ENCODE measurements around the gene SSTR1. TPM values are rescaled to one million over a fixed set of nuclear protein-coding genes. Genes with fewer than 3 reads are reported as not detected.

Gene SSTR1
- total RNA-seq, 2 donors from 2014 or later: not detected

DNA sequence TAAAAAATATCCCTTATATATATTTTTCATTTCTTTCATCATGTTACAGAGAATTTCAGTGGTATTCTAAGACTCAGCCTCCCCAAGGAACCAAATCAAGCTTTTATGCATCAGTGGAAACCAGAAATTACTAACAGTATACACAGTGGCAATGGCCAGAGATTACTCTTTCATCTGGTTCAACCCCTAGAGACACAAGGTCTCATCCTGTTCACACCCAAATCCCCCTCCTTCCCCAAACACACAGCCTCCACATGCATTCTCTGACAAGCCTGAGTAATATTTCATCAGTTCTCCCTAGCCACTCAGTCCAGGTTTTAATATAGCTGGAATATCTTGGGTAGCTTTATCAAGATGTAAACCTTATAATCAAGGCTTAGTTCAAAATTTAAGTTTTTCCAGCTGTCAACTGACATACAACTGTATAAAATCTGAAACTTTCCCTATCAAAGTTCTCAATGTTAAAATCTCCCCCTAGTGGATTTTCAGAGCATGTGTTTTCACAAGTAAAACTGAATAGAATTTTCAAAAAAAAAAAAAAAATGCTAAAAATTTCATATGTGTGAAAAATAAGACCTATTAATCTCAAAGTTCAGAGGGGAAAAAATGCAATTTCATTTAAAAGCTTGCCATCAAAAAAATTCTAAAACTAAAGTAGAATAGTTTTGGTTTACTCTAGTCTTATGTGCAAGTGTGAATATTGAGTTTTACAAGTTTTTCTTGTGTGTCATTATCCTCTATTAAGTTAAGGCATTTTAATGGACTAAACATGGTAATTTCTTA, 10.5 kb upstream of the SSTR1 start:
- Mint-ChIP-seq H3K9me3 (peaks cover 4% of the 10 kb centered on the region), H3K4me3 (no peak overlapping the region), H3K4me1 (no peaks in the 10 kb centered on the region), H3K27ac (no peak overlapping the region), H3K27me3 (peaks cover under 1% of the 10 kb centered on the region), H3K36me3 (ENCODE audit: low read depth) (no peaks in the 10 kb centered on the region)
- no peak for ATAC-seq (replicated peaks)

DNA sequence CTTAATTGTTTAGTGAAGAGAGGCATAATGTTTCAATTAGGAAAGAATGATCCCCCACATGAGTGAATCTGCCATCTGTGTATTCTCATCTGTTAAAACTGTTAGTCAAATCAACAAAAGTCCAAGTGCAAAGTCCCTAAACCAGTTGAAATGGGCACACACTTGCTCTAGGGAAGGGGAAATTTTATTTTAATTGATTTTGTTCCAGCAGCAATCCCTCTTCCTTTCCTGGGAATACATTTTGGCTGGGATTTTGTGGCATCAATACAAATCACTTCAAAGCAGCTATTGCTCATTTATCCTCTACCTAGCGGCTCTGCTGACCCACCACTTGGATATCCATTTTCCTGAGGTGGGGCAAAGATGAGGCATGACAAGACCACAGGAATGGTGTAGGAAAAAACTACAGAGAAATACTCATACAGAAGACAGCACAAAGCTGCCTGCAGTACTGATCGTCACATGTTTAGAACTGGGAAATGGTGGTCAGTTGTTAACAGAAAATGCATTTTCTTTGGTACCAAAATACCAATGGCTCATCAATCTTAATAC, 9.8 kb upstream of the SSTR1 start:
- ATAC-seq (replicated peaks): no peak
- Mint-ChIP-seq H3K9me3 (peaks cover 4% of the 10 kb centered on the region), H3K27ac (no peak overlapping the region), H3K36me3 (ENCODE audit: low read depth) (no peaks in the 10 kb centered on the region), H3K27me3 (no peaks in the 10 kb centered on the region), H3K4me3 (no peak overlapping the region), H3K4me1 (no peaks in the 10 kb centered on the region)

DNA sequence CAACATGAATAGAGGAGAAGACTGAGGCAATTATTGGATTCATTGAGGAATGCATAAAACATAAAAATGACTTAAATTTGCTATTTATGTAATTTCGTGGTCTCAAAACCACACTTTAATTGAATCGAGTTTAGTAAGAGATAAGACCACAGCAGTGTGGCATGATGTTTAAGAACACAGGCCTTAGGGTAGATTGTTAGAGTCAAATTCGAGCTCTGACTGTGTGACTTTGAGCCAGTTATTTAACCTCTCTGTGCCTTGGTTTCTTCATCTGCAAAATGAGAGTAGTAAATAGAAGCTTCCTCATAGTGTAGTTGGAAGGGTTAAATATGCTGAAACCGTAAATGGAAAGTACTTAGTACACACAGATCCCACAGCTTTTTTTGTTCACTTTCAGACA, 9.3 kb upstream of the SSTR1 start:
- Mint-ChIP-seq H3K4me1 (no peaks in the 10 kb centered on the region), H3K9me3 (peaks cover 4% of the 10 kb centered on the region), H3K27ac (no peak overlapping the region), H3K36me3 (ENCODE audit: low read depth) (no peaks in the 10 kb centered on the region), H3K4me3 (no peak overlapping the region), H3K27me3 (no peaks in the 10 kb centered on the region)
- no peak for ATAC-seq (replicated peaks)

DNA sequence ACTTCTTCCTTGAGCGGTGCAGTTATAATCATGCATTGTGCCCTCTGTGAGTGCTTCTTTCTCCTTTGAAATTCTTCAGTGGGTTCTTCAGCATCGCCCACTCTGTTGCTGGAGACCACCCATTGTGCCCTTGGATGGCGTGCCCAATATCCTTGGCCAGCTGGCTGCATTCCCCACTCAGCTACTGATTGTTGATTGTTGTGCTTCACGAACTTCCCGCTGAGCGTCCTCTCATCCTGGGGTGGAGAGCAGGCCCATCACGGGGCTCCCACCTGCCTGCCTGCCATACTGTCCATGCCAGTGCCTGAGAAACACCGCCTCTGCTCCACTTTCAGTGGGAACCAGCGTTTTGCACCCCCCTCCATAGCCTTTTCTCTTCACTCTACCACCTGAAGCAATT, 8.6 kb upstream of the SSTR1 start:
- Mint-ChIP-seq H3K4me1 (no peaks in the 10 kb centered on the region), H3K9me3 (peaks cover 3% of the 10 kb centered on the region), H3K4me3 (no peak overlapping the region), H3K27me3 (no peaks in the 10 kb centered on the region), H3K27ac (no peak overlapping the region), H3K36me3 (ENCODE audit: low read depth) (no peaks in the 10 kb centered on the region)
- no peak for ATAC-seq (replicated peaks)

DNA sequence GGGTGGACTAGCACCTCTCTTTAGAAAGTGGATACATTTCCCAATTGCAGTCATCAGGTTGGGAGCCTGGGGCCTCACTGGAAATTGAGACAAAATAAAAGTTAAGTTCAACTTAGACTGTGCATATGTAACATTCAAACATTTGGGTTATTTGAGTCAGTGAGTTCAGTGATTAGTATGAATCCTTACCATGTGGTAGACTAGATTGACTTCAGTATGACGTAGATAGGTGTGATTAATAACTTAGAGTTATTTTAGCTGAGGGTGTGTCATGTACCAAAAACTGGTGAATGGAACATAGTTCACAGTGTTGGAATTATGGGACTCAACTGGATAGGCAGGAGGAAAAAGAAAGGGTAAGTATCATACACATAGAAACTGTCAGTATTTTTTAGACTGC, 8.0 kb upstream of the SSTR1 start:
- Mint-ChIP-seq H3K4me3 (no peak overlapping the region), H3K36me3 (ENCODE audit: low read depth) (no peaks in the 10 kb centered on the region), H3K27ac (no peak overlapping the region), H3K9me3 (no peaks in the 10 kb centered on the region), H3K27me3 (no peaks in the 10 kb centered on the region), H3K4me1 (no peaks in the 10 kb centered on the region)
- ATAC-seq (replicated peaks): peak; percentile 74

DNA sequence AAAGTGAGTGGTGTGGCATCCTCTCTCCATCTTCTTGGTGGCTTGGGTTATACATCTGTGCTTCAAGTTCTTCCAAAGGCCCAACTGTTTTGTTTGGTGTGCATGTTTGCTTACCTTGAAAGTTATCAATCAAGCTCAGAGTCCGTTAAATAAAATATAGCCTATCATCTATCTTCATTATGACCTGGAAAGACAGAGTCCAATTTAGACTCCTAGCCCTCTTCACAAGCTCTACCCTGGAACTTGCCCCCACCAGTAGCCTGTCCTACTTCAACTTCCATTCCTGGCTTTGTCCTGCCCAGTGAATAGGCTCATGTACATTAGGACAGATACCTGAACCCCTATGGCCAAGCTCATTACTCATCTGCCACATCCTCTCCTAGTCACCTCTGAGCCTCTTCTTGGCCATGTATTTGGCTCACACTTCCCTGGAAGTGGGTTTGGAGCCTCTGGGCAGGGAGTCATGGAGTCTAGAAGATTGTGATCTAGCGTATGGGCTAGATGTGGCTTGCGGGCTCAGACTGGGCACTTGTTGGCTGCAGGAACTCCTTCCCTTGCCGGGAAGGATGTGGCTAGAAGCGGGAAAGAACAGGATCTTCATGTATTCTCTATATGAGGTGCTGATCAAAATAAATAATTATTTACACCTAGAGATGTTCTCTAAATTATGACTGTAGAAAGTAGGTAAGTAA, 6.4 kb upstream of the SSTR1 start:
- H3K4me3 Mint-ChIP-seq: no peak overlapping the region
- no peak for ATAC-seq (replicated peaks)
- H3K36me3 Mint-ChIP-seq (ENCODE audit: low read depth): no peaks in the 10 kb centered on the region
- no peaks in the 10 kb centered on the region for H3K4me1 Mint-ChIP-seq
- H3K27me3 Mint-ChIP-seq: peaks cover 5% of the 10 kb centered on the region
- peaks cover 4% of the 10 kb centered on the region for H3K9me3 Mint-ChIP-seq
- H3K27ac Mint-ChIP-seq: no peak overlapping the region

DNA sequence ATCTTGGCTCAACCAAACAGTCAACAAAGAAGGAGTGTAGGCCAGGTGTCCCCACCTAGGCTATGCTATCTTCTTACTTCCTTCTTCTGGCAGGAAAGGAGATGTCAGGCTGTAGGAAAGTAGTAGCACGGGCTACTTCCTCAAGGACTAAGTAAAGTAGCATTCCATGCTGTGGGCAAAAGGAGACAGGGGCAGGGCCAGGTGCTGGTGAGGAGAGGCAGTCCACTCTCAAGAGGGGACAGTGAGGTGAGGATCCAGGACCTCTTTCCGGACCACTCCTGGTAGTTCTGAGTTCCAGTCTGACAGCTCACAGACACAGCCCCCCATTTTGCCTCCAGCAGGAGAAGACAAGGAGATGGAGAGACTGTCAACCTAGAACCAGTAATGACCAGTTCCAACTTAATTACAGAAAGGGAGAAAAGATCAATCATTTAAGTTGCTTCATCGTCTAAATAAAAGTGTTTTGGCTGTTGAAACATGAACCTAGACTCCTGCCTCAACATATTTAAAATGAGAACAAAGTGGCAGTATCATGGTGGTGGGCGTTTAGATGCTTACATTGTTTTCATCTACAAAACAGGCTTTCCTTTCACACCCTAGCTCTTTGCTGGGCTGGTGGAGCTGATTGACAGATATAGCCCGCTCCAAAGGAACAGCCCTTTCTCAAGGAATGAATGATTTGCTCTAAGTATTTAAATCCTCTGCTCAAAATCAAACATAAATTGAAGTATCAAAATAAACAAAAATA, 5.1 kb upstream of the SSTR1 start:
- H3K27me3 Mint-ChIP-seq: peaks cover 14% of the 10 kb centered on the region
- H3K9me3 Mint-ChIP-seq: peaks cover 4% of the 10 kb centered on the region
- no peaks in the 10 kb centered on the region for H3K4me1 Mint-ChIP-seq
- H3K27ac Mint-ChIP-seq: no peak overlapping the region
- no peak for ATAC-seq (replicated peaks)
- H3K4me3 Mint-ChIP-seq: no peak overlapping the region
- H3K36me3 Mint-ChIP-seq (ENCODE audit: low read depth): no peaks in the 10 kb centered on the region

DNA sequence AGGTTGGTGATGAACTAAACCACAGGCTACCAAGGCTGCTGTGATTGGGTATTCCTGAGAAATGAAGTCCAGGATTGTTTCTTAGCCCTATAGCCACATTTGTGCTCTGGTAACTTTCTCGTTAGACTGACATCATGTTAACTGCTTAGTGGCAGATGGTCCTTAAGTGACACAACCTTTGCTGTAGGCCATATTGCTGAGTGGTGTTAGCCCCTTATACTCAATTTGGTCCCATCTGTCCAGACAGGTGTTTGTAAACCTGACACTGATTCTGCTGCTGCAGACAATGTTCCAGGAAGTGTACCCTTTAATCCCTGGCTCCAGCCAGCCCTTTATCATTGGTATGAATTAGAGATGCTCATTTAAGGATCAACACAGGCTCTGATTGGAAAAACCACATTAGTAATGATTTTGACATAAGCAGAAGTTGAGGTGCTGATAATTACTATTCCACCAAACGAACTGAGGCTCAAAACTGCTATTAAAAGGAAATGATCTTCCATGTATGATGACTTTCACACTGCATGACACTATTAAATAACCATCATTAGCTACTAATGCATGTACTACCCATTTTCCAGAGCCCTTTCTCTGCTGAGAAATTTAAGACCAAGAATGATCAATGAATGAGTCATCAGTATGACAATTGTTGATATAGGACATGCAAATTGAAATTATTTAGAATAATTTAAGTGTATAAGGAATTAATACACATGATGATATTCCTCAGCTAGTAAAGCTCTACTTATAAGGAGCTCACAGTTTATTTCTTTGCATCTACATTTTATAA, 3.6 kb upstream of the SSTR1 start:
- Mint-ChIP-seq H3K9me3 (peaks cover 4% of the 10 kb centered on the region), H3K36me3 (ENCODE audit: low read depth) (peaks cover 5% of the 10 kb centered on the region), H3K27me3 (peaks cover 26% of the 10 kb centered on the region), H3K4me1 (peaks cover 6% of the 10 kb centered on the region), H3K4me3 (no peak overlapping the region), H3K27ac (no peak overlapping the region)
- ATAC-seq (replicated peaks): no peak

DNA sequence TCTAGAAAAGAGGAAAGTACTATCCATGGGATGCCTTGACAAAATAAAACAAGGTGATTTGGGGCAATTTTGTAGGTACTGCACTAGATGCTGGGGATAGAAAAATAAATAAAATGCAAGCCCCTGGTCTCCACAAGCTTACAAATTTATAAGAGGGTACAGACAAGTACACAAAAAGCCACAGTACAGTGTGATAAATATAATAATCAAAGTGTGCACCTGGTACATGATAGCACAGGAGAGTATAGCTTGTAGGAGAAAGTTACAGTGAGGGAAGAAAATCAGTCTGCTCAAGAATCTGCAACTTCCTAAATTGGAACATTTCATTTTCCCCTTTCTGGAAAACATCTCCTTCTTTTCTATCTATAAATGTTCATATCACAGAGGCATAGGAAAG, 3.0 kb upstream of the SSTR1 start:
- Mint-ChIP-seq H3K9me3 (peaks cover 4% of the 10 kb centered on the region), H3K4me3 (no peak overlapping the region), H3K27me3 (peaks cover 31% of the 10 kb centered on the region), H3K27ac (no peak overlapping the region), H3K4me1 (peaks cover 6% of the 10 kb centered on the region), H3K36me3 (ENCODE audit: low read depth) (peaks cover 5% of the 10 kb centered on the region)
- no peak for ATAC-seq (replicated peaks)

DNA sequence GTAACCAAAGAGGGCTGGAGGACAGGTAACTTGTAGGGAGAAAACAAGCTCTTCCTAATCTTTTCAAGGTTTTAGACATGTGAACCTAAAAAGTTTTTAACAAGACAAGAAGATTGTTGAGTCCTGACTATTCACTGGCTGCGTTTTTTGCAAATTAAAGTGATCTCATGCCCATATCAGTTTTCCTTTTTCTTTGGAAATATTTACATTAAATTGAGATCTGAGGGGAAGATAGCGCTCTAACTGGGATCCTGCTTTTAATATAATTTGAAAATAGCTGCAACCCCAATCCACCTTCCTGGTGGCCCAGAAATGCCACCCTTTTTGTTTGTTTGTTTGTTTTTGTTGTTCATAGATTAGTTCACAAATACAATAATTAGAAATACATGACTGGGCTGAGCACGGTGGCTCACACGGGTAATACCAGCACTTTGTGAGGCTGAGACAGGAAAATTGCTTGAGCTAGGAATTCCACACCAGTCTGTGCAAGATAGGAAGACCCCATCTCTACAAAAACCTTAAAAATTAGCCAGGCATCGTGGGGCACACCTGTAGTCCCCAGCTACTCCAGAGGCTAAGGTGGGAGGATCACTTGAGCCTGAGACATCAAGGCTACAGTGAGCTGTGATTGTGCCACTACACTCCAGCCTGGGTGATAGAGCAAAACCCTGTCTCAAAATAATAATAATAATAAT, 2.4 kb upstream of the SSTR1 start:
- Mint-ChIP-seq H3K27me3 (peaks cover 36% of the 10 kb centered on the region), H3K9me3 (peaks cover 4% of the 10 kb centered on the region), H3K36me3 (ENCODE audit: low read depth) (peaks cover 5% of the 10 kb centered on the region), H3K27ac (no peak overlapping the region), H3K4me1 (peaks cover 6% of the 10 kb centered on the region), H3K4me3 (no peak overlapping the region)
- no peak for ATAC-seq (replicated peaks)

DNA sequence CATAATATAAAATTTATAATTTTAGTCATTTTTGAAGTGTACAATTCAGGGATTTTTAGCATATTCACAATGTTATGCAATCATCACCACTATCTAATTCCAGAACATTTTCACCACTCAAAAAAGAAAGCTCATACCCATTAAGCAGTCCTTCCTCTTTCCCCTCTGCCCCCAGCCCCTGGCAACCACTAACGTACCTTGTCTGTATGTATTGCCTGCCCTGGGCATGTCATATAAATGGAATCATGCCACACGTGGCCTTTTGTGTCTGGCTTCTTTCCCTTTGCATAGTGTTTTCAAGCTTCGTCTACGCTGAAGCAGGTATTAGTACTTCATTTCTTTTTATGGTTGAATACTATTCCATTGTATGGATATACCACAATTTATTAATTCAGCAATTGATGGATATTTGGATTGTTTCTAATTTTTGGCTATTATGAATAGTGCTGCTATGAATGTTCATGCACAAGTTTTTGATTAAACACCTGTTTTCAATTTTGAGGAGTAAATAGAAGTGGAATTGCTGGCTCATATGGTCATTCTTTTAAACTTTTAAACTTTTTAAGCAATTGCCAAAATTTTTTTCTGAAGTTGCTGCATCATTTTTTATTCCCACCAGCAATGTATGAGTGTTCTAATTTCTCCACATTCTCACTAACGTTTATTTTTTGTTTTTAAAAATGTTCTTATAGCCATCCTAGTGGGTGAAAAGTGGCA, 1.6 kb upstream of the SSTR1 start:
- no peak overlapping the region for H3K4me3 Mint-ChIP-seq
- peaks cover 4% of the 10 kb centered on the region for H3K9me3 Mint-ChIP-seq
- no peak for ATAC-seq (replicated peaks)
- peaks cover 6% of the 10 kb centered on the region for H3K4me1 Mint-ChIP-seq
- H3K36me3 Mint-ChIP-seq (ENCODE audit: low read depth): peaks cover 5% of the 10 kb centered on the region
- H3K27ac Mint-ChIP-seq: no peak overlapping the region
- peaks cover 43% of the 10 kb centered on the region for H3K27me3 Mint-ChIP-seq

DNA sequence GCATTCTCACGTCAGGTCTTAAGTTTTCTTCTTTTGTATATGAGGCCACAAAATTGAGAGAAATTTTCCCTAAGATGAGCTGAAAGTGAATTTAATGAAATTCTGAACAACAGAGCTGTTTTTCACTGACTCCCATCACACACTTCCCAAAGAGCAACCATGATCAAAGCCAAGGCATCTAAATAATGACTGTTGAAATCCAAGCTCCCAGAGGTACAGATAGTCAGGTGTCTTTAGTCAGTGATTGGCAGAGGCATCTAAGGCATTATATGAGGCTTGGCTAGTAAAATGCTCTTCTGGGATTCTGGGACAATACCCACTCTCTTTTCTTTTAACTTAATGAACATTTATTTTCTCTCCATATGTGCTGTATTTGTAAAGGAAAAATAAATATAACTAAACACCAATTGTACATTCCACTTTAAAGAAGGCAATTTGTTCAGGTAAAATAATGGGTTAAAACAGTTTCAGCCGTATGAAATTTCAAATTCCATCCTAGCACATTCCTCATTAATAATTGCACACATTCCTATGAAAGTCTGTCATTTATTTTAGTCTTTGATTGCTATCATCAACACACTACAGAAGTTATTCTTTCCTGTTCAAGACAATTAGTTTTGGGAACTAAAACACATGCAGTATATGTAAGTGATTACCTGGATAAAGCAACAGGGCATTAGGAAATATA, 871 bp upstream of the SSTR1 start:
- no peak for ATAC-seq (replicated peaks)
- Mint-ChIP-seq H3K27me3 (peaks cover 46% of the 10 kb centered on the region), H3K36me3 (ENCODE audit: low read depth) (peaks cover 8% of the 10 kb centered on the region), H3K4me3 (no peak overlapping the region), H3K4me1 (peaks cover 6% of the 10 kb centered on the region), H3K27ac (no peak overlapping the region), H3K9me3 (peaks cover 4% of the 10 kb centered on the region)

DNA sequence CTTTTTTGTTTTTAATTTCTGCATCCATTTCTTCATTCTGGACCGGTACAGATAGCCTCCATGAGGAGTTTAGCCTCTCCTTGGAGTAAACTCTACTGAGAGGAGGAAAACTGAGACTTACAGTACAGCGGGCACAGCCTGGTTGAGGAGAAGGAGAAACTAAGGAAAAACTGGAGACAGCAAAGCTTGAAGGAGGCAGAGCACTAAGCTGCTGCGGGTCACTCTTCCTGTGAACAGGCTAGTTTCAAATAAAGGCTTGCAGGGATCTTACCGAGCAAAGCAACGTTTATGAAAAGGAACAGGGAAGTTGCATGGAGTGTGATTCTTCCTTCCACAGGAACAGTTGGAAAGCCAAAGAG, 348 bp upstream of the SSTR1 start:
- Mint-ChIP-seq H3K4me1 (peaks cover 6% of the 10 kb centered on the region), H3K36me3 (ENCODE audit: low read depth) (peaks cover 11% of the 10 kb centered on the region), H3K4me3 (no peak overlapping the region), H3K9me3 (peaks cover 4% of the 10 kb centered on the region), H3K27me3 (peaks cover 49% of the 10 kb centered on the region), H3K27ac (no peak overlapping the region)
- no peak for ATAC-seq (replicated peaks)
